Retinal pigment epithelial cell (primary cell): ENCODE results near the gene RASSF7.

ENCODE experiments used
- DNase-seq: peaks from one replicate; pipeline ENCODE4 v3.0.0-alpha.2; 2010; ENCODE audit warnings: low read depth
- H3K4me3 ChIP-seq: 2 replicates; pipeline ENCODE4 v1.5.1; 2011; ENCODE audit warnings: mild to moderate bottlenecking, low read length, control low read depth, moderate library complexity
- TF ChIP-seq, protein P1 (sequence below): conservative IDR thresholded peaks from 2 replicates; pipeline ENCODE4 v1.5.1; 2011; ENCODE audit warnings: low read depth, low read length, control low read depth, inconsistent platforms

RASSF7 gene

GRCh38 chr11:529728-530411, 30.9 kb upstream of the RASSF7 start:
- DNase-seq, result no peak
- TF ChIP-seq, protein P1, sequence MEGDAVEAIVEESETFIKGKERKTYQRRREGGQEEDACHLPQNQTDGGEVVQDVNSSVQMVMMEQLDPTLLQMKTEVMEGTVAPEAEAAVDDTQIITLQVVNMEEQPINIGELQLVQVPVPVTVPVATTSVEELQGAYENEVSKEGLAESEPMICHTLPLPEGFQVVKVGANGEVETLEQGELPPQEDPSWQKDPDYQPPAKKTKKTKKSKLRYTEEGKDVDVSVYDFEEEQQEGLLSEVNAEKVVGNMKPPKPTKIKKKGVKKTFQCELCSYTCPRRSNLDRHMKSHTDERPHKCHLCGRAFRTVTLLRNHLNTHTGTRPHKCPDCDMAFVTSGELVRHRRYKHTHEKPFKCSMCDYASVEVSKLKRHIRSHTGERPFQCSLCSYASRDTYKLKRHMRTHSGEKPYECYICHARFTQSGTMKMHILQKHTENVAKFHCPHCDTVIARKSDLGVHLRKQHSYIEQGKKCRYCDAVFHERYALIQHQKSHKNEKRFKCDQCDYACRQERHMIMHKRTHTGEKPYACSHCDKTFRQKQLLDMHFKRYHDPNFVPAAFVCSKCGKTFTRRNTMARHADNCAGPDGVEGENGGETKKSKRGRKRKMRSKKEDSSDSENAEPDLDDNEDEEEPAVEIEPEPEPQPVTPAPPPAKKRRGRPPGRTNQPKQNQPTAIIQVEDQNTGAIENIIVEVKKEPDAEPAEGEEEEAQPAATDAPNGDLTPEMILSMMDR, result no peak
- no peak overlapping the region for H3K4me3 ChIP-seq

DNA sequence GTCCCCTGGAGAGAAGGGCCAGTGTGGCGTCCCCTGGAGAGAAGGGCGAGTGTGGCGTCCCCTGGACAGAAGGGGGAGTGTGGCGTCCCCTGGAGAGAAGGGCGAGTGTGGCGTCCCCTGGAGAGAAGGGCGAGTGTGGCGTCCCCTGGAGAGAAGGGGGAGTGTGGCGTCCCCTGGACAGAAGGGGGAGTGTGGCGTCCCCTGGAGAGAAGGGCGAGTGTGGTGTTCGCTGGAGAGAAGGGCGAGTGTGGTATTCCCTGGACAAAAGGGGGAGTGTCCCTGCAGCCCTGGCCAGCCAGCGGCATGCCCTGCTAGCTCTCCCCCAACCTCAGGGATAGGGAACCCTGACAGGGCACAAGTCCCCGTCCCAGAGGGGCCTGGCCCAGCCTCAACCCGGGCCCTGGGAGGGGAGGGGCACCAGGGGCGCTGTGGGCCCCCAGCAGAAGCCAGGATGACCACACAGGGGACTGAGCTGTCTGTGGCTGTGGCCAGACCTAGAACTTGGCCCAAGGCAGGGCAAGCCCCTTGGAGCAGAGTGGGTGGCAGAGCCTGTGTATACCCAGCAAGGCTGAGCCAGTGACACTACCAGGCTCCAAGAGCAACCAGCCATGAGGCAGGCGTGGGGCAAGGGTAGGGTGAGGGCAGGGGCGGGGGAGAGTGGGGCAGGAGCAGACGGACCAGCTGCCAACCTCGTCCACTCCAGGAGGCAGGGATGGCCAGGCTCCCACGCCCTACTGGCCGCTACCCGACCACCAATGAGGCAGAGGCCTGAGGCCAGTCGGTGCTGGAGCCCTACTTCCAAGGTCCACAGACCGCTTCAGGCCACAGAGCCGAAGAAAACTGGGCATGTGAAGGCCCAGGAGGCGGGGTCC, 29.6 kb upstream of the RASSF7 start:
- no peak overlapping the region for H3K4me3 ChIP-seq
- TF ChIP-seq, protein P1, result no peak
- DNase-seq, result no peak

DNA sequence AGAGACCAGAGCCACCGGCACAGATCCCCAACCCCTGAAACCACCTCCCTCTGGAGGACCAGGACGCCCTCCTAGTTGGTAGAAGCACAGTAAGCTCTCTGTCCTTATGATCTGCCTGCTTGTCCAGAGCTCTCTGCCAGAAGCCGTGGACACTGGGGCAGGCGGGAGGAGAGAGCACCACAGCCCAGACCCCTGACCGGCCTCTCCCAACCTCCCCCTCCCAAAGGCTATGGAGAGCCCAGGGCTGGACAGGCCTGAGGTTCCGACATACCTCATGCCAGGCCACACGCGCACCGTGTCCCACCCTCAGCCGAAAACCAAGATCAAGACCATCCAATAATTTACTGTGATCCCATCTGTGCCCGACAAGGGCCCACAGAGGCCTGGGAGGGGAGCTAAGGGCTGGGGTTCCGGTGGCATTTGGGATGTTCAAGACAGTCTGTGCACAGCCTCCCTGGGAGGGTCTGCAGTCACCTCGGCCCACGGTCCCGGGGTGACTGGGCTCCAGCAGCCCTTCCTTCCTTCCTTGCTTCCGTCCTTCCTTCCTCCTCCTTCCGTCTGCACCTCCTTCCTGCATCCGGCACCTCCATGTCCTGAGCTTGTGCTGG, 28.7 kb upstream of the RASSF7 start:
- no peak overlapping the region for H3K4me3 ChIP-seq
- TF ChIP-seq, protein P1, result no peak
- no peak for DNase-seq

DNA sequence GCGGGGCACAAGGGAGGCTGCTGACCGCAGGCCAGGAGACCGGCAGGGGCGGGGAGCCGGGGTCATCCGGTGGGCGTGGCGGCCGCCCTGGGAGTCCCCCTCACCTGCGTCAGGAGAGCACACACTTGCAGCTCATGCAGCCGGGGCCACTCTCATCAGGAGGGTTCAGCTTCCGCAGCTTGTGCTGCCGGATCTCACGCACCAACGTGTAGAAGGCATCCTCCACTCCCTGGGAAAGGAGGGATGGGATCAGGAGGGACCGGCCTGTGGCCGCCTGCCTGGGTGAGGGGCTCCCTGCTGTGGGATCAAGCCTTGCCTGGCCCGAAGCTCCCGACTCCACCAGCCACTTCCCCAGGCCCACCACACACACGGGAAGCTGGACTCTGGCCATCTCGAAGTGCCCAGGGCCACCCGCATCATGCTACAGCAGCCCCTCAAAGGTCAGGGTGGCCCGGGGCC, 28.2 kb upstream of the RASSF7 start:
- TF ChIP-seq, protein P1, result no peak
- DNase-seq, result no peak
- H3K4me3 ChIP-seq, result no peak overlapping the region

- H3K4me3 ChIP-seq, result no peak overlapping the region
- TF ChIP-seq, protein P1, result no peak
- no peak for DNase-seq
Observed at GRCh38 chr11:532986-533585, 27.7 kb upstream of the RASSF7 start.

- TF ChIP-seq, protein P1, result no peak
- peak overlapping the region; percentile 73 for H3K4me3 ChIP-seq
- no peak for DNase-seq
Observed at GRCh38 chr11:533586-534395, 27.0 kb upstream of the RASSF7 start.
